K562 (cell line): ENCODE results near the gene FAM53A. TPM values are rescaled to one million over a fixed set of nuclear protein-coding genes. Genes with fewer than 3 reads are reported as not detected.

Experiments
- CREB1 ChIP-seq, 2 experiments: sonication (generic) in 1 of 2; formaldehyde crosslinking in 1 of 2; IDR thresholded peaks; 2 replicates each; pipeline versions ENCODE4 v1.6.1 to v1.8.0; 2012 to 2022; ENCODE audit warnings: inconsistent platforms in 1 of 2, mild to moderate bottlenecking in 1 of 2, missing genetic modification reagents in 1 of 2, moderate library complexity in 1 of 2
- CREBBP ChIP-seq: IDR thresholded peaks from one replicate; pipeline ENCODE4 v1.6.1; 2012; ENCODE audit warnings: low read depth, mild to moderate bottlenecking, control low read depth, inconsistent platforms, low read length
- CTCFL ChIP-seq: IDR thresholded peaks from 2 replicates; pipeline ENCODE4 v1.6.1; 2011; ENCODE audit warnings: borderline replicate concordance, low read depth, mild to moderate bottlenecking, moderate library complexity, low read length; ENCODE audit not compliant: insufficient read depth, poor library complexity, severe bottlenecking
- EP400 ChIP-seq: fragments of 450-650 bp; IDR thresholded peaks from 2 replicates; pipeline ENCODE4 v1.6.1; 2017; ENCODE audit warnings: antibody characterized with exemption, mild to moderate bottlenecking, moderate library complexity
- HMBOX1 ChIP-seq: sonication (generic); IDR thresholded peaks from 2 replicates; pipeline ENCODE4 v1.6.1; 2016
- KAT8 ChIP-seq: fragments of 450-650 bp; IDR thresholded peaks from 2 replicates; pipeline ENCODE4 v1.6.1; 2016; ENCODE audit warnings: low read depth, mild to moderate bottlenecking
- NBN ChIP-seq: fragments of 450-650 bp; IDR thresholded peaks from 2 replicates; pipeline ENCODE4 v1.6.1; 2016; ENCODE audit warnings: low read depth, mild to moderate bottlenecking
- NFRKB ChIP-seq: fragments of 450-650 bp; IDR thresholded peaks from 2 replicates; pipeline ENCODE4 v1.6.1; 2016; ENCODE audit warnings: low read depth
- NRF1 ChIP-seq, 2 experiments: fragments of 450-650 bp; IDR thresholded peaks in 1 of 2; conservative IDR thresholded peaks in 1 of 2; 2 replicates each; pipeline ENCODE4 v1.6.1; 2014; ENCODE audit warnings: mild to moderate bottlenecking in 2 of 2
- SIN3A ChIP-seq, 2 experiments: fragments of 150-350 bp in 1 of 2; IDR thresholded peaks; 2 replicates each; pipeline ENCODE4 v1.6.1; 2011 to 2016; ENCODE audit warnings: borderline replicate concordance in 2 of 2, low read depth in 2 of 2, low read length in 2 of 2, mild to moderate bottlenecking in 2 of 2, moderate library complexity in 2 of 2; ENCODE audit not compliant: control insufficient read depth in 1 of 2
- SMAD2 ChIP-seq: fragments of 150-350 bp; IDR thresholded peaks from 2 replicates; pipeline ENCODE4 v1.6.1; 2014; ENCODE audit warnings: low read depth, mild to moderate bottlenecking, low read length
- ZNF23 ChIP-seq: fragments of 250-450 bp; sonication (Bioruptor Pico); IDR thresholded peaks from 2 replicates; pipeline ENCODE4 v1.4.0; 2020; ENCODE audit warnings: mild to moderate bottlenecking
- ZNF655 ChIP-seq: fragments of 250-450 bp; sonication (Bioruptor Pico); IDR thresholded peaks from 2 replicates; pipeline ENCODE4 v1.5.0; 2021
- ZNF696 ChIP-seq: fragments of 250-450 bp; sonication (Bioruptor Pico); conservative IDR thresholded peaks from 2 replicates; pipeline ENCODE4 v1.4.0; 2020; ENCODE audit warnings: mild to moderate bottlenecking, moderate library complexity
- polyA plus RNA-seq, 8 experiments: library from polyadenylated mRNA; depleted of rRNA in 4 of 8; stranded (reverse) in 5 of 8; unstranded in 3 of 8; fragments of >200 nt; fragmentation: Nextera tagmentation in 2 of 8; fragmentation: Illumina TruSeq in 1 of 8; extraction: Ambion mirVana in 2 of 8; extraction: Trizol in 1 of 8; gene quantifications; 2 replicates each; pipeline versions ENCODE4 v1.2.1 to v1.2.3, GENCODE V29; 2011 to 2014; ENCODE audit warnings: inconsistent platforms in 1 of 8, missing spikeins in 1 of 8
- total RNA-seq, 7 experiments: library from RNA; depleted of rRNA in 6 of 7; stranded (reverse); fragments of >200 nt in 6 of 7; fragmentation: Illumina TruSeq in 2 of 7; extraction: Trizol in 2 of 7; gene quantifications; 2 replicates each; pipeline versions ENCODE4 v1.2.1 to v1.2.3, GENCODE V29; 2011 to 2021; ENCODE audit warnings: low replicate concordance in 1 of 7
- TF ChIP-seq, protein P1 (sequence below): fragments of 450-650 bp; IDR thresholded peaks from 2 replicates; pipeline ENCODE4 v1.6.1; 2016; ENCODE audit warnings: borderline replicate concordance
- TF ChIP-seq, protein P2 (sequence below), 2 experiments: fragments of 250-450 bp in 1 of 2; fragments of 450-650 bp in 1 of 2; sonication (Bioruptor Pico) in 1 of 2; IDR thresholded peaks; 2 replicates each; pipeline versions ENCODE4 v1.6.1 to v1.8.0; 2016 to 2021; ENCODE audit warnings: mild to moderate bottlenecking in 2 of 2, moderate library complexity in 2 of 2, missing compliant biosample characterization in 1 of 2, missing genetic modification characterization in 1 of 2
- TF ChIP-seq, protein P3 (sequence below): sonication (generic); formaldehyde crosslinking; IDR thresholded peaks from 2 replicates; pipeline ENCODE4 v1.5.0; 2020; ENCODE audit warnings: missing genetic modification reagents

FAM53A gene
- total and polyA plus RNA-seq, 9 of the 15 experiments (the other 6 are each of a cell fraction or from before 2014, with no cell fraction given): 0.53 to 2.7 (median 1.4) TPM; not detected in 2

DNA sequence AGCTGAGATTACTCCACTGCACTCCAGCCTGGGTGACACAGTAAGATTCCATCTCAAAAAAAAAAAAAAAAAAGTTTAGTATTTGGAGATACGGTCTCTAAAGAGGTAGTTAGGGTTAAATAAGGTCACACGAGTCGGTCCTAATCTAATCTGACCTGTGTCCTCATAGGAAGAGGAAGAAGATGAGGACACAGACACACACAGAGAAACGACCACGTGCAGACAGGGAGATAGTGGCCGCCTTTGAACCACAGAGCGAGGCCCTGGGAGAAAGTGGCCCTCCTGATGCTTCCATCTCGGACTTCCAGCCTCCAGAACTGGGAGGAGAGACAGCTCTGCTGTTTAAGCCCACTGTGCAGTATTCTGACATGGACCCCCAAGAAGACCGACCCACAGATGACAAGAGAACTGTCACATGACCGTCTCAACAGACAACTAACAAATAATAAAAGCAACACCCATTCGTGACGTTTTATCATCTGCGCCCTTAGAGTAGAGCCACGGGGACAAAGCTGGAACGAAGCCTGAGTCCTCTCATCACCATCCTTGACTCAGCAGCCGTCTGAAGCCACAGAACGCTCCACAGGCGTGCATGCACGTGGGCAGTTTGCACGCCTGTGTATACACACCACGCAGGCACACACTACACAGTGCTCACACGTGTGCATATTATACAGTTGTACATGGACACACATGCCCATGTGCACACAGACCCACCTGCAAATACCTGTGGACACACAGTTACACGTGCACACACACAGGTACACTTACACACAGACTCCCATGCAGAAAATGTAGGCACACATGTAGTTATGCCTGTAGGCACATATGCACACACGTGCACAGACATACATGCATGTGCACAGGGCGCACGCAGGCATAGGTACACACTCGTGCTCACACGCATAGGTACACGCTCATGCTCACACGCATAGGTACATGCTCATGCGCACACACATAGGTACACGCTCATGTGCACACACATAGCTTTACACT lies 51.7 kb downstream of the FAM53A start (continued):
- no peak for TF ChIP-seq CTCFL
- TF ChIP-seq EP400: peak; percentile 55
- TF ChIP-seq, protein P1, sequence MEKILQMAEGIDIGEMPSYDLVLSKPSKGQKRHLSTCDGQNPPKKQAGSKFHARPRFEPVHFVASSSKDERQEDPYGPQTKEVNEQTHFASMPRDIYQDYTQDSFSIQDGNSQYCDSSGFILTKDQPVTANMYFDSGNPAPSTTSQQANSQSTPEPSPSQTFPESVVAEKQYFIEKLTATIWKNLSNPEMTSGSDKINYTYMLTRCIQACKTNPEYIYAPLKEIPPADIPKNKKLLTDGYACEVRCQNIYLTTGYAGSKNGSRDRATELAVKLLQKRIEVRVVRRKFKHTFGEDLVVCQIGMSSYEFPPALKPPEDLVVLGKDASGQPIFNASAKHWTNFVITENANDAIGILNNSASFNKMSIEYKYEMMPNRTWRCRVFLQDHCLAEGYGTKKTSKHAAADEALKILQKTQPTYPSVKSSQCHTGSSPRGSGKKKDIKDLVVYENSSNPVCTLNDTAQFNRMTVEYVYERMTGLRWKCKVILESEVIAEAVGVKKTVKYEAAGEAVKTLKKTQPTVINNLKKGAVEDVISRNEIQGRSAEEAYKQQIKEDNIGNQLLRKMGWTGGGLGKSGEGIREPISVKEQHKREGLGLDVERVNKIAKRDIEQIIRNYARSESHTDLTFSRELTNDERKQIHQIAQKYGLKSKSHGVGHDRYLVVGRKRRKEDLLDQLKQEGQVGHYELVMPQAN: no peak; the same call in 1 of the 2 replicates
- TF ChIP-seq ZNF696 (CRISPR knock-in tag): no peak
- no peak for TF ChIP-seq NFRKB
- no peak for TF ChIP-seq ZNF655
- TF ChIP-seq, protein P2, sequence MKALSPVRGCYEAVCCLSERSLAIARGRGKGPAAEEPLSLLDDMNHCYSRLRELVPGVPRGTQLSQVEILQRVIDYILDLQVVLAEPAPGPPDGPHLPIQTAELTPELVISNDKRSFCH (CRISPR knock-in tag; IDR thresholded peaks at IDR 0.05): no peak
- TF ChIP-seq, protein P2 (tag; IDR thresholded peaks at IDR 0.05): no peak
- no peak for TF ChIP-seq KAT8
- TF ChIP-seq CREBBP: no peak
- no peak for TF ChIP-seq SIN3A (IDR thresholded peaks at IDR 0.05; ENCODE audit: borderline replicate concordance in 2 of 2, control insufficient read depth in 1 of 2, low read depth in 2 of 2, low read length in 2 of 2)
- TF ChIP-seq NRF1 (conservative IDR thresholded peaks at IDR 0.05 in 1 of 2, IDR thresholded peaks at IDR 0.05 in 1 of 2): no peak
- peak; percentile 50 for TF ChIP-seq CREB1 (IDR thresholded peaks at IDR 0.05)
- TF ChIP-seq CREB1 (CRISPR knock-in tag; IDR thresholded peaks at IDR 0.05): peak; percentile 83
- TF ChIP-seq, protein P3, sequence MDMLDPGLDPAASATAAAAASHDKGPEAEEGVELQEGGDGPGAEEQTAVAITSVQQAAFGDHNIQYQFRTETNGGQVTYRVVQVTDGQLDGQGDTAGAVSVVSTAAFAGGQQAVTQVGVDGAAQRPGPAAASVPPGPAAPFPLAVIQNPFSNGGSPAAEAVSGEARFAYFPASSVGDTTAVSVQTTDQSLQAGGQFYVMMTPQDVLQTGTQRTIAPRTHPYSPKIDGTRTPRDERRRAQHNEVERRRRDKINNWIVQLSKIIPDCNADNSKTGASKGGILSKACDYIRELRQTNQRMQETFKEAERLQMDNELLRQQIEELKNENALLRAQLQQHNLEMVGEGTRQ (CRISPR knock-in tag): no peak; the same call in 1 of the 2 replicates
- TF ChIP-seq ZNF23 (CRISPR knock-in tag): no peak
- TF ChIP-seq NBN: 0 out of 2 replicates have a peak, but pooled peaks have one; percentile 59
- TF ChIP-seq SMAD2: no peak
- TF ChIP-seq HMBOX1: no peak
